NB4 (cell line): ENCODE data around the gene KRTAP1-1.
"Not testable (repeated sequence)": the region's sequence is repeated elsewhere in the genome, so short reads cannot be mapped to it uniquely, and the experiment has no call there.

Experiments used
- DNase-seq: peaks from one replicate; pipeline ENCODE4 v3.0.0; 2010; ENCODE audit warnings: low read depth
- H3K4me3 ChIP-seq: one replicate; pipeline ENCODE4 v1.5.1; 2011; ENCODE audit warnings: mild to moderate bottlenecking, low read depth, low read length, moderate library complexity
- MYC ChIP-seq: IDR thresholded peaks from 2 replicates; pipeline ENCODE4 v1.6.1; 2011; ENCODE audit warnings: low read depth, low read length
- POLR2A ChIP-seq: IDR thresholded peaks from 2 replicates; pipeline ENCODE4 v1.6.1; 2011; ENCODE audit warnings: mild to moderate bottlenecking; ENCODE audit not compliant: insufficient read length; ENCODE audit errors: extremely low read depth
- TF ChIP-seq, protein P1 (sequence below): IDR thresholded peaks from one replicate; pipeline ENCODE4 v1.5.1; 2012; ENCODE audit warnings: low read depth, low read length
- TF ChIP-seq, protein P2 (sequence below): IDR thresholded peaks from 2 replicates; pipeline ENCODE4 v1.6.1; 2011; ENCODE audit warnings: low read depth, low read length

KRTAP1-1 gene

DNA sequence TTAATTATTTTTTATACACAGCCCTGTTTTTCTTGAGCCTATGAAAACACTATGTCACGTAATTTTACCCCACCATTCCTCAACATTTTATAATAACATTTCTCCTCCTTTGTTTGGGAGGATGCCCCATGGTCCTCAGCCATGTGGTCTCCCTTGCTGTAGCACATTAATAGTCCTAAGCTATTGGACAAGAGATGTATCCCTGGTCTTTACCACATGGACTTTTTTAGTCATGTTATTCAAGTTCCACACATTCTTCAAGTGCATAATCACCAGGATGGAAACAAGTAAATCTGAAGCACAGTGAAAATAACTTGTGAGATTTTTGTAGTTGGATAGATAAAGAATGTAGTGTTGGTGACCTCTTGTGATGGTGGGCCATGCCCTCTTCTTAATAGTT lies 20.7 kb upstream of the KRTAP1-1 start:
- no peak for DNase-seq
- no peak for TF ChIP-seq POLR2A
- TF ChIP-seq, protein P1, sequence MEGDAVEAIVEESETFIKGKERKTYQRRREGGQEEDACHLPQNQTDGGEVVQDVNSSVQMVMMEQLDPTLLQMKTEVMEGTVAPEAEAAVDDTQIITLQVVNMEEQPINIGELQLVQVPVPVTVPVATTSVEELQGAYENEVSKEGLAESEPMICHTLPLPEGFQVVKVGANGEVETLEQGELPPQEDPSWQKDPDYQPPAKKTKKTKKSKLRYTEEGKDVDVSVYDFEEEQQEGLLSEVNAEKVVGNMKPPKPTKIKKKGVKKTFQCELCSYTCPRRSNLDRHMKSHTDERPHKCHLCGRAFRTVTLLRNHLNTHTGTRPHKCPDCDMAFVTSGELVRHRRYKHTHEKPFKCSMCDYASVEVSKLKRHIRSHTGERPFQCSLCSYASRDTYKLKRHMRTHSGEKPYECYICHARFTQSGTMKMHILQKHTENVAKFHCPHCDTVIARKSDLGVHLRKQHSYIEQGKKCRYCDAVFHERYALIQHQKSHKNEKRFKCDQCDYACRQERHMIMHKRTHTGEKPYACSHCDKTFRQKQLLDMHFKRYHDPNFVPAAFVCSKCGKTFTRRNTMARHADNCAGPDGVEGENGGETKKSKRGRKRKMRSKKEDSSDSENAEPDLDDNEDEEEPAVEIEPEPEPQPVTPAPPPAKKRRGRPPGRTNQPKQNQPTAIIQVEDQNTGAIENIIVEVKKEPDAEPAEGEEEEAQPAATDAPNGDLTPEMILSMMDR, result no peak
- no peak for TF ChIP-seq MYC
- TF ChIP-seq, protein P2, sequence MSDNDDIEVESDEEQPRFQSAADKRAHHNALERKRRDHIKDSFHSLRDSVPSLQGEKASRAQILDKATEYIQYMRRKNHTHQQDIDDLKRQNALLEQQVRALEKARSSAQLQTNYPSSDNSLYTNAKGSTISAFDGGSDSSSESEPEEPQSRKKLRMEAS, result no peak
- no peak overlapping the region for H3K4me3 ChIP-seq

DNA sequence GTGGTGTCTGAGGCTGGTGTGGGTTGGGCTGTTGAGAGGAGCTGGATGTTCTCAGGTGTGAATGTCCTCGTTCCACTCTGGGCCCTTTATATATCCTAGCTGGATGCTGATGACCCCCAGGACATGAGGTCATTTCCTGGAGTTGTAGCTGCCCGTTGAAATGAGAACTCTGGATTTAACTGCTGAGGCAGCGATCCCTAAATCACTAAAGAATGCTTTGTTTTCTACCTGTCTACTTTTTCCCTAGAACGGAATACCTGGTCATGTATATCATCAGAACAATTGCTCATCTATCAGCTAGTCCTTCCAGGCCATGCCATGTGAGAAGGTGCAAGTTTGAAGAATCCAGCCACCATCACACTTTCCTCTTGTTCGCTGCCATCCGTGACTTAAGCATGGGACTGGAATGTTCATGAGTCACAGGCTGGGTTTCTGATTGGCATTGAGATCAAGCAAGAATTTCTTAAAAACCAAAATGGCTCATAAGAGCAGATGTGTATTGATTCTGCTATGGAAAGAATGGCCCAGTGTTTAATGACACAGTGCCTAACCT lies 18.9 kb upstream of the KRTAP1-1 start, which contains the start of gene KRTAP2-3:
Gene KRTAP2-3 (minus strand): TSS at position 63 of the 553 bp plus-strand sequence. CDS start 64 bp downstream, outside the sequence.
- TF ChIP-seq, protein P2, result no peak
- TF ChIP-seq POLR2A (no peak), MYC (no peak)
- TF ChIP-seq, protein P1, result no peak
- no peak for DNase-seq
- H3K4me3 ChIP-seq, result no peak within 1 kb of the TSS

DNA sequence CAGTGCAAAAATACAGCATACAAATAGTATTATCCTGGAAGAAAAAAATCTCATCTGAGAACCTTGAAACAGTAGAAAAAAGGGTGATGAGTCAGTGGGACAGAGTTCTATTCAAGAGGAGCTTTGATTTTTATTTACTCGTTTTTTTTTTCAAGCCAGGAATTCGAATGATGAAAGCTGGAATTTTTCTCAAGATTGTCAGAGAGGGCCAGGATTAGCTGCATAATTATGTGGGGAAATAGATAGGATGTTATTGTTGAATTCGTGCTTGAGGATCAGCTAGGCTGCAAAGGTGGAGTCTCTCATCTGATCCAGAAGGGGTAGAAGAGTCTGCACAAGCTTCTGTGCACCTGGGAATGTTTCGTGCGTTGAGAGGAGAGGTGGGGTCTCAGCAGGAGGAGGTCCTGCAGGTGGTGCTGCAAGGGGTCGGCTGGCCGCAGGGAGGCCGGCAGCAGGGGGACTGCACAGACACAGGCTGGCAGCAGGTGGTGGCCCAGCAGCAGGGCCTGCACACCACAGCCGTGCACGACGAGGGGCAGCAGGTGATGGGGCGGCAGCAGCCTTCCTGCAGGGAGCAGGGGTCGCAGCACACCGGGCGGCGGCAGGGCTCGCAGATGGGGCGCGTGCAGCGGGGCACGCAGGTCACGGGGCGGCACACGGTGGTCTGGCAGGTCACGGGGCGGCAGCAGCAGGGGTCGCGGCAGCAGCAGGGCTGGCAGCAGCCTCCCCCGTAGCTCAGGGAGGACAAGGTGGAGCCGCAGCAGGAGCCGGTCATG lies 18.2 kb upstream of the KRTAP1-1 start:
- not testable (repeated sequence) for DNase-seq, H3K4me3 ChIP-seq

DNA sequence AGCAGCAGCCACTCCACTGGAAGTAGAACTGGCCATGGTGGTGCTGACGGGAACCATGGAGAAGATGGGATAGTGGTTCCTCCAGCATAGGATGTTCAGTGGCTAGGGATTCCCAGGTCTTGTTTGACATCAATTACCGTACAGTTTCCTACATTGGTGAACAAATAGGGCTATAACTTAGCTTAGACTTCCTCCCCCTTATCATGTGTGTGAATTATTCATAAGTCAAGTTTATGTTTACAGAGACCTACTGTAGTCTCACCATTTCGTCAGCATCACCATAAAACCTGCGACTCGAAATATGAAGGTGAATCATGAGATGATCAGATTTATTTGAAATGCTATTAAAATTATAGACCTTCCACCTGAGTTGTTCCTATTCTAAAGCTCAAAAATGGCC lies 17.5 kb upstream of the KRTAP1-1 start:
- no peak for DNase-seq
- no peak overlapping the region for H3K4me3 ChIP-seq
- TF ChIP-seq POLR2A (no peak), MYC (no peak)
- TF ChIP-seq, protein P2, result no peak
- TF ChIP-seq, protein P1, result no peak

DNA sequence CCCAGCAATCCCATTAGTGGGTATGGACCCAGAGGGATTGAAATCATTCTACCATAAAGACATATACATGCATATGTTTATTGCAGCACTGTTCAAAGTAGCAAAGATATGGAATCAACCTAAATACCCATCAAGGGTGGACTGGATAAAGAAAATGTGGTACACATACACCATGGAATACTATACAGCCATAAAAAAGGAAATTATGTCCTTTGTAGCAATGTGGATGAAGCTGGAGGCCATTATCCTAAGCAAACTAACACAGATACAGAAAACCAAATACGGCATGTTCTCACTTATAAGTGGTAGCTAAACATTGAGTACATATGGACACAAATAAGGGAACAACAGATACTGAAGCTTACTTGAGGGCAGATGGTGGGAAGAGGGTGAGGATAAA lies 16.3 kb upstream of the KRTAP1-1 start:
- TF ChIP-seq, protein P1, result no peak
- TF ChIP-seq POLR2A (no peak), MYC (no peak)
- TF ChIP-seq, protein P2, result no peak
- H3K4me3 ChIP-seq, result no peak overlapping the region
- no peak for DNase-seq

DNA sequence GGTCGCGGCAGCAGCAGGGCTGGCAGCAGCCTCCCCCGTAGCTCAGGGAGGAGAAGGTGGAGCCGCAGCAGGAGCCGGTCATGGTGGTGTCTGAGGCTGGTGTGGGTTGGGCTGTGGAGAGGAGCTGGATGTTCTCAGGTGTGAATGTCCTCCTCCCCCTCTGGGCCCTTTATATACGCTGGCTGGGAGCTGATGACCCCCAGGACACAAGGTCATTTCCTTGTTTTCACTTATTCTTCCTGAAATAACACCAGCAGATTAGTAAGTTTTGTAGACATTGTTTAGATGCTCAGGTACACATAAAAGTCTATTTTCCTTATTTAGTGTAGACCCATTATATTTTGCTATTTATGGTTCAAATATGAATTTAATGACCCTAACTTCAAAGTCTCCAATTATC lies 13.9 kb upstream of the KRTAP1-1 start, which contains the start of gene KRTAP2-2:
Gene KRTAP2-2 (minus strand): TSS at position 101 of the 400 bp plus-strand sequence. CDS start 19 bp downstream, at position 82.
- DNase-seq, H3K4me3 ChIP-seq: not testable (repeated sequence)

DNA sequence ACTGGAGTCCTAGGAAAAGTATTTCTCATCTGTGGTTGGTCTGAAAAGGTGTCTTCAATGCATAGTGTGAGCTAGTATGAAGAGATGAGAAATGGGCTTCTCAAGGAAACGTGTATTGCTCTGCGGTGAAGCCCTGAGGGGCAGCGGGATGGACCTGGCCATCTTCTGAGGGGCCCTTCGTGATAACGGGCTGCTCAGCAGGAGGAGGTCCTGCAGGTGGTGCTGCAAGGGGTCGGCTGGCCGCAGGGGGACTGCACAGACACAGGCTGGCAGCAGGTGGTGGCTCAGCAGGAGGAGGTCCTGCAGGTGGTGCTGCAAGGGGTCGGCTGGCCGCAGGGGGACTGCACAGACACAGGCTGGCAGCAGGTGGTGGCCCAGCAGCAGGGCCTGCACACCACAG lies 13.3 kb upstream of the KRTAP1-1 start:
- not testable (repeated sequence) for H3K4me3 ChIP-seq, DNase-seq
